Measurements from ENCODE around the gene HSPB3.

DNA sequence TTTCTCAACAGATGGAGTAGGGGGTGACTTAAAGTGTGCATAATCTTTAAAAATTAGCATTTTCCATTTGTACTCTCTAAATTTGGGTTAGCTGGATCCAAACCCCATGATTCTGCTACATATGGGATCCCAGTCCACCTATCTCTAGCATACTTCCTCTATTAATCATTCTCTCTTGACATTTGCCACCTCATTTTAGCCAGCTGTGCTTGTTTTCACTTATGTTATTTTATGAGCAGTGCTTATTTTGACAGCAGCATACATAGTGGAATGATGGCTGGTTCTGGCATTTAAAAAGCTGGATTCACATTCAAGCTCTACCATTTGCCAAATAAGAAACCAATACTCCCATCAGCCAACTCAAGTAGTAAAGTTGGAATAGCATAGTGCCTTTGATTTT is 39.5 kb downstream of the HSPB3 start:
- TF ChIP-seq, protein P1, sequence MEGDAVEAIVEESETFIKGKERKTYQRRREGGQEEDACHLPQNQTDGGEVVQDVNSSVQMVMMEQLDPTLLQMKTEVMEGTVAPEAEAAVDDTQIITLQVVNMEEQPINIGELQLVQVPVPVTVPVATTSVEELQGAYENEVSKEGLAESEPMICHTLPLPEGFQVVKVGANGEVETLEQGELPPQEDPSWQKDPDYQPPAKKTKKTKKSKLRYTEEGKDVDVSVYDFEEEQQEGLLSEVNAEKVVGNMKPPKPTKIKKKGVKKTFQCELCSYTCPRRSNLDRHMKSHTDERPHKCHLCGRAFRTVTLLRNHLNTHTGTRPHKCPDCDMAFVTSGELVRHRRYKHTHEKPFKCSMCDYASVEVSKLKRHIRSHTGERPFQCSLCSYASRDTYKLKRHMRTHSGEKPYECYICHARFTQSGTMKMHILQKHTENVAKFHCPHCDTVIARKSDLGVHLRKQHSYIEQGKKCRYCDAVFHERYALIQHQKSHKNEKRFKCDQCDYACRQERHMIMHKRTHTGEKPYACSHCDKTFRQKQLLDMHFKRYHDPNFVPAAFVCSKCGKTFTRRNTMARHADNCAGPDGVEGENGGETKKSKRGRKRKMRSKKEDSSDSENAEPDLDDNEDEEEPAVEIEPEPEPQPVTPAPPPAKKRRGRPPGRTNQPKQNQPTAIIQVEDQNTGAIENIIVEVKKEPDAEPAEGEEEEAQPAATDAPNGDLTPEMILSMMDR (IDR thresholded peaks at IDR 0.05; ENCODE audit: borderline replicate concordance, extremely low read depth, low read length, poor library complexity, severe bottlenecking), result no peak
- no peak for TF ChIP-seq EZH2 (IDR thresholded peaks at IDR 0.05; ENCODE audit: borderline replicate concordance, low read depth, low read length, severe bottlenecking)

Data from DND-41 (cell line).